H1 (cell line): ENCODE data around the gene CCDC93. TPM values are rescaled to one million over a fixed set of nuclear protein-coding genes. Genes with fewer than 3 reads are reported as not detected.

Experiments
- polyA plus RNA-seq, 7 experiments: library from polyadenylated mRNA; depleted of rRNA in 3 of 7; stranded (reverse) in 5 of 7; unstranded in 2 of 7; fragments of >200 nt in 5 of 7; fragments of 200-250 nt in 2 of 7; gene quantifications; 1 replicate in 5 of 7; 2 replicates in 1 of 7; 4 replicates in 1 of 7; pipeline versions ENCODE4 v1.2.1 to v1.2.3, GENCODE V29; 2011 to 2013; ENCODE audit warnings: missing spikeins in 2 of 7, mixed read lengths in 2 of 7
- total RNA-seq: library from RNA; stranded (reverse); fragmentation: NEBNext Ultra II Directional; extraction: Animal tissue kit (Norgen Biotek cat#: 25700); gene quantifications from 2 replicates; pipeline ENCODE4 v1.2.1, GENCODE V29; 2021
- TF ChIP-seq, protein P1 (sequence below): IDR thresholded peaks from 2 replicates; pipeline ENCODE4 v1.6.1; 2011; ENCODE audit warnings: low read depth, mild to moderate bottlenecking, low read length; ENCODE audit not compliant: insufficient read depth

The CCDC93 gene
- total and polyA plus RNA-seq, 2 of the 8 experiments (the other 6 are each of a cell fraction or from before 2014, with no cell fraction given) = 5.5 to 18.0 TPM

DNA sequence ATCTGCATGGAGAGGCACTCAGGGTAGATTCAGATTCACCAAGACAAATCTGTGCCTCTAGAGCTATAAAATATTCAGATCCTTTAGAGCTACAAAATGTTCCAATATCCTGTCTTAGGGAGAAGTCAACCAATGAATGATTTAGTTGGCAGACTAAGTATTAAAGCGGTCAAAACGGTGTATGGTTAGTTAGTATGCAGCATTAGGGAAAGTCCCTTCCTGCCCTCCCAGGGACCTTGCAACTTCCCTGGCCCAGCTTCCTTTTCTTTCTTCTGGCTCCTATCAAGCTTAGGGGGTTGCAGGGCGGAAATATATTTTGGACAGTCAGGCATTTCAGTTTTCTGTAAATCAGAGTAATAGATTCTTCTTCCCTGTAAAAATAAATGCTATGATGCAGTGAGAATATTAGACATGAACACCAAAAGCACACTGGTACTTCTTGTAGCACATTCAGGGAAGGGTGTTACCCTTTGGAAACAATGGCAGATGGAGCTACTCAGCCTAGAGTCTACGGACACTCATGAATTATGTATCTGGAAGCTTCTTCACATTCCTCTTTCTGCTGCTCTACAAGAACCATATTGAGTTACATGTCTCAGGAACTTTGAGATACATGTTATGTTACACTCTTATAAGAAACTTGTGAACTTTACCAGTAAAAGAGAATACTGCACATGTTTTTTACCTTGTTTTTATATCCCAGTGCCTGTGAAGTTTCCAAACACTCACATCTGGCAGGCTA is 45.7 kb downstream of the CCDC93 start (continued):
- TF ChIP-seq, protein P1, sequence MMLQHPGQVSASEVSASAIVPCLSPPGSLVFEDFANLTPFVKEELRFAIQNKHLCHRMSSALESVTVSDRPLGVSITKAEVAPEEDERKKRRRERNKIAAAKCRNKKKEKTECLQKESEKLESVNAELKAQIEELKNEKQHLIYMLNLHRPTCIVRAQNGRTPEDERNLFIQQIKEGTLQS = no peak
- TF ChIP-seq, all 59 proteins: peak for 0
